ENCODE results near the gene SPATA16.

SPATA16 gene

GRCh38 chr3:173043757-173044156 is 97.3 kb downstream of the SPATA16 start:
- no peak overlapping the region for H3K4ac ChIP-seq (ENCODE audit: low read depth, low read length)
- H3K4me3 ChIP-seq (ENCODE audit: low read length): no peak overlapping the region
- no peak overlapping the region for H2BK5ac ChIP-seq (ENCODE audit: low read length)
- no peaks in the 10 kb centered on the region for H3K79me1 ChIP-seq (ENCODE audit: low read length)
- H2BK15ac ChIP-seq (replicated peaks; ENCODE audit: low read depth): no peak overlapping the region
- H3K9ac ChIP-seq (ENCODE audit: low read length): no peak overlapping the region
- H4K5ac ChIP-seq (ENCODE audit: low read length): no peak overlapping the region
- WGBS (ENCODE audit: extremely low coverage, insufficient coverage, low lambda C conversion rate): no CpG with 5 or more reads among the region's 5 CpGs
- no peaks in the 10 kb centered on the region for H3K79me2 ChIP-seq (ENCODE audit: control insufficient read depth, insufficient read depth, low read length)
- no peak overlapping the region for H3K27ac ChIP-seq (ENCODE audit: low read depth, low read length)
- no peak overlapping the region for H3K56ac ChIP-seq (ENCODE audit: low read length)
- no peak overlapping the region for H3K23ac ChIP-seq (ENCODE audit: low read length)
- no peak overlapping the region for H2AK5ac ChIP-seq (ENCODE audit: low read length)
- H4K8ac ChIP-seq (ENCODE audit: low read depth, low read length): no peak overlapping the region
- no peaks in the 10 kb centered on the region for H3K36me3 ChIP-seq (ENCODE audit: control insufficient read depth, insufficient read depth, low read length)
- no peak for DNase-seq
- H3K4me2 ChIP-seq (ENCODE audit: low read length): no peak overlapping the region
- H2BK120ac ChIP-seq (ENCODE audit: low read depth, low read length): no peak overlapping the region
- H3K4me1 ChIP-seq (ENCODE audit: control insufficient read depth, low read depth, low read length): no peaks in the 10 kb centered on the region
- H3K27me3 ChIP-seq (ENCODE audit: insufficient read depth, low read length, poor library complexity): no peaks in the 10 kb centered on the region
- no peak overlapping the region for H3K18ac ChIP-seq (ENCODE audit: low read length)

- Histone ChIP-seq H2BK5ac (ENCODE audit: low read length) (no peak overlapping the region), H2AK5ac (ENCODE audit: low read length) (no peak overlapping the region), H3K27ac (ENCODE audit: low read depth, low read length) (no peak overlapping the region), H3K56ac (ENCODE audit: low read length) (no peak overlapping the region), H3K4me2 (ENCODE audit: low read length) (no peak overlapping the region), H3K23ac (ENCODE audit: low read length) (no peak overlapping the region), H2BK15ac (replicated peaks; ENCODE audit: low read depth) (no peak overlapping the region), H3K4me1 (ENCODE audit: control insufficient read depth, low read depth, low read length) (peaks cover 1% of the 10 kb centered on the region), H3K18ac (ENCODE audit: low read length) (no peak overlapping the region), H3K4me3 (ENCODE audit: low read length) (no peak overlapping the region), H3K79me2 (ENCODE audit: control insufficient read depth, insufficient read depth, low read length) (no peaks in the 10 kb centered on the region), H4K5ac (ENCODE audit: low read length) (no peak overlapping the region), H4K8ac (ENCODE audit: low read depth, low read length) (no peak overlapping the region), H3K79me1 (ENCODE audit: low read length) (no peaks in the 10 kb centered on the region), H3K4ac (ENCODE audit: low read depth, low read length) (no peak overlapping the region), H2BK120ac (ENCODE audit: low read depth, low read length) (no peak overlapping the region), H3K27me3 (ENCODE audit: insufficient read depth, low read length, poor library complexity) (no peaks in the 10 kb centered on the region), H3K9ac (ENCODE audit: low read length) (no peak overlapping the region), H3K36me3 (ENCODE audit: control insufficient read depth, insufficient read depth, low read length) (no peaks in the 10 kb centered on the region)
- no CpG with 5 or more reads among the region's 3 CpGs for WGBS (ENCODE audit: extremely low coverage, insufficient coverage, low lambda C conversion rate)
- peak; percentile 6 for DNase-seq
Observed at GRCh38 chr3:173038484-173038871, 102.6 kb downstream of the SPATA16 start.

GRCh38 chr3:173037840-173038483 is 103.1 kb downstream of the SPATA16 start:
- Histone ChIP-seq H3K4me3 (ENCODE audit: low read length) (no peak overlapping the region), H2BK5ac (ENCODE audit: low read length) (no peak overlapping the region), H4K8ac (ENCODE audit: low read depth, low read length) (no peak overlapping the region), H3K27me3 (ENCODE audit: insufficient read depth, low read length, poor library complexity) (no peaks in the 10 kb centered on the region), H3K79me1 (ENCODE audit: low read length) (no peaks in the 10 kb centered on the region), H3K18ac (ENCODE audit: low read length) (no peak overlapping the region), H3K9ac (ENCODE audit: low read length) (no peak overlapping the region), H2BK15ac (replicated peaks; ENCODE audit: low read depth) (no peak overlapping the region), H2AK5ac (ENCODE audit: low read length) (no peak overlapping the region), H3K4ac (ENCODE audit: low read depth, low read length) (no peak overlapping the region), H3K79me2 (ENCODE audit: control insufficient read depth, insufficient read depth, low read length) (no peaks in the 10 kb centered on the region), H3K36me3 (ENCODE audit: control insufficient read depth, insufficient read depth, low read length) (no peaks in the 10 kb centered on the region), H2BK120ac (ENCODE audit: low read depth, low read length) (no peak overlapping the region), H3K56ac (ENCODE audit: low read length) (no peak overlapping the region), H3K4me2 (ENCODE audit: low read length) (no peak overlapping the region), H3K4me1 (ENCODE audit: control insufficient read depth, low read depth, low read length) (peaks cover 1% of the 10 kb centered on the region), H4K5ac (ENCODE audit: low read length) (no peak overlapping the region), H3K27ac (ENCODE audit: low read depth, low read length) (no peak overlapping the region), H3K23ac (ENCODE audit: low read length) (no peak overlapping the region)
- no CpG with 5 or more reads among the region's 2 CpGs for WGBS (ENCODE audit: extremely low coverage, insufficient coverage, low lambda C conversion rate)
- DNase-seq: peak; percentile 70

GRCh38 chr3:173030273-173030672 is 110.8 kb downstream of the SPATA16 start:
- Histone ChIP-seq H3K4me2 (ENCODE audit: low read length) (no peak overlapping the region), H2BK5ac (ENCODE audit: low read length) (no peak overlapping the region), H3K27me3 (ENCODE audit: insufficient read depth, low read length, poor library complexity) (no peaks in the 10 kb centered on the region), H3K36me3 (ENCODE audit: control insufficient read depth, insufficient read depth, low read length) (no peaks in the 10 kb centered on the region), H2AK5ac (ENCODE audit: low read length) (no peak overlapping the region), H3K4ac (ENCODE audit: low read depth, low read length) (no peak overlapping the region), H3K79me1 (ENCODE audit: low read length) (no peaks in the 10 kb centered on the region), H2BK120ac (ENCODE audit: low read depth, low read length) (no peak overlapping the region), H3K9ac (ENCODE audit: low read length) (no peak overlapping the region), H4K8ac (ENCODE audit: low read depth, low read length) (no peak overlapping the region), H3K27ac (ENCODE audit: low read depth, low read length) (no peak overlapping the region), H3K79me2 (ENCODE audit: control insufficient read depth, insufficient read depth, low read length) (no peaks in the 10 kb centered on the region), H3K4me3 (ENCODE audit: low read length) (no peak overlapping the region), H3K18ac (ENCODE audit: low read length) (no peak overlapping the region), H2BK15ac (replicated peaks; ENCODE audit: low read depth) (no peak overlapping the region), H3K56ac (ENCODE audit: low read length) (no peak overlapping the region), H4K5ac (ENCODE audit: low read length) (no peak overlapping the region), H3K23ac (ENCODE audit: low read length) (no peak overlapping the region), H3K4me1 (ENCODE audit: control insufficient read depth, low read depth, low read length) (no peaks in the 10 kb centered on the region)
- no peak for DNase-seq

GRCh38 chr3:173028351-173028750 is 112.7 kb downstream of the SPATA16 start:
- no peak overlapping the region for H3K23ac ChIP-seq (ENCODE audit: low read length)
- no peaks in the 10 kb centered on the region for H3K27me3 ChIP-seq (ENCODE audit: insufficient read depth, low read length, poor library complexity)
- no peaks in the 10 kb centered on the region for H3K4me1 ChIP-seq (ENCODE audit: control insufficient read depth, low read depth, low read length)
- no peak overlapping the region for H3K4me2 ChIP-seq (ENCODE audit: low read length)
- no peak overlapping the region for H3K4ac ChIP-seq (ENCODE audit: low read depth, low read length)
- no peak overlapping the region for H2BK120ac ChIP-seq (ENCODE audit: low read depth, low read length)
- no peak overlapping the region for H3K56ac ChIP-seq (ENCODE audit: low read length)
- H2BK5ac ChIP-seq (ENCODE audit: low read length): no peak overlapping the region
- H3K79me1 ChIP-seq (ENCODE audit: low read length): no peaks in the 10 kb centered on the region
- H2BK15ac ChIP-seq (replicated peaks; ENCODE audit: low read depth): no peak overlapping the region
- WGBS (ENCODE audit: extremely low coverage, insufficient coverage, low lambda C conversion rate): no CpG with 5 or more reads among the region's 3 CpGs
- no peak overlapping the region for H4K5ac ChIP-seq (ENCODE audit: low read length)
- H4K8ac ChIP-seq (ENCODE audit: low read depth, low read length): no peak overlapping the region
- H3K9ac ChIP-seq (ENCODE audit: low read length): no peak overlapping the region
- H3K36me3 ChIP-seq (ENCODE audit: control insufficient read depth, insufficient read depth, low read length): no peaks in the 10 kb centered on the region
- H3K27ac ChIP-seq (ENCODE audit: low read depth, low read length): no peak overlapping the region
- H3K4me3 ChIP-seq (ENCODE audit: low read length): no peak overlapping the region
- H3K79me2 ChIP-seq (ENCODE audit: control insufficient read depth, insufficient read depth, low read length): no peaks in the 10 kb centered on the region
- no peak overlapping the region for H2AK5ac ChIP-seq (ENCODE audit: low read length)
- no peak overlapping the region for H3K18ac ChIP-seq (ENCODE audit: low read length)
- no peak for DNase-seq

- Histone ChIP-seq H3K23ac (ENCODE audit: low read length) (no peak overlapping the region), H3K27me3 (ENCODE audit: insufficient read depth, low read length, poor library complexity) (no peaks in the 10 kb centered on the region), H3K9ac (ENCODE audit: low read length) (no peak overlapping the region), H2BK5ac (ENCODE audit: low read length) (no peak overlapping the region), H3K79me2 (ENCODE audit: control insufficient read depth, insufficient read depth, low read length) (no peaks in the 10 kb centered on the region), H3K36me3 (ENCODE audit: control insufficient read depth, insufficient read depth, low read length) (no peaks in the 10 kb centered on the region), H2AK5ac (ENCODE audit: low read length) (no peak overlapping the region), H3K4ac (ENCODE audit: low read depth, low read length) (no peak overlapping the region), H3K4me1 (ENCODE audit: control insufficient read depth, low read depth, low read length) (no peaks in the 10 kb centered on the region), H3K27ac (ENCODE audit: low read depth, low read length) (no peak overlapping the region), H3K4me3 (ENCODE audit: low read length) (no peak overlapping the region), H2BK15ac (replicated peaks; ENCODE audit: low read depth) (no peak overlapping the region), H3K18ac (ENCODE audit: low read length) (no peak overlapping the region), H4K5ac (ENCODE audit: low read length) (no peak overlapping the region), H3K4me2 (ENCODE audit: low read length) (no peak overlapping the region), H3K79me1 (ENCODE audit: low read length) (no peaks in the 10 kb centered on the region), H2BK120ac (ENCODE audit: low read depth, low read length) (no peak overlapping the region), H4K8ac (ENCODE audit: low read depth, low read length) (no peak overlapping the region), H3K56ac (ENCODE audit: low read length) (no peak overlapping the region)
- WGBS (ENCODE audit: extremely low coverage, insufficient coverage, low lambda C conversion rate): no CpG with 5 or more reads among the region's 1 CpG
- DNase-seq: no peak
Observed at GRCh38 chr3:173027429-173027828, 113.6 kb downstream of the SPATA16 start.

Measured in mesendoderm (in vitro differentiated cells).